Mononuclear cell (primary cell): ENCODE results near the gene TSHZ3. TPM values are rescaled to one million over a fixed set of nuclear protein-coding genes. Genes with fewer than 3 reads are reported as not detected.

Experiments
- H3K27me3 ChIP-seq: 2 replicates; pipeline ENCODE4 v1.6.0; 2011; ENCODE audit warnings: low read length, control low read depth; ENCODE audit not compliant: insufficient read depth
- H3K4me1 ChIP-seq: 2 replicates; pipeline ENCODE4 v1.5.1; 2011; ENCODE audit warnings: mild to moderate bottlenecking, low read length, control low read depth; ENCODE audit not compliant: insufficient read depth
- H3K4me3 ChIP-seq: 2 replicates; pipeline ENCODE4 v1.5.1; 2011; ENCODE audit warnings: mild to moderate bottlenecking, low read length, moderate library complexity
- H3K9me3 ChIP-seq: 2 replicates; pipeline ENCODE4 v1.5.1; 2011; ENCODE audit warnings: low read depth, mild to moderate bottlenecking, control low read depth, low read length
- total RNA-seq: library from RNA; depleted of rRNA; stranded (reverse); fragments of >200 nt; gene quantifications from one replicate; pipeline ENCODE4 v1.2.3, GENCODE V29; 2012

TSHZ3 gene
- total RNA-seq, 1 donor: 1.9 TPM

DNA sequence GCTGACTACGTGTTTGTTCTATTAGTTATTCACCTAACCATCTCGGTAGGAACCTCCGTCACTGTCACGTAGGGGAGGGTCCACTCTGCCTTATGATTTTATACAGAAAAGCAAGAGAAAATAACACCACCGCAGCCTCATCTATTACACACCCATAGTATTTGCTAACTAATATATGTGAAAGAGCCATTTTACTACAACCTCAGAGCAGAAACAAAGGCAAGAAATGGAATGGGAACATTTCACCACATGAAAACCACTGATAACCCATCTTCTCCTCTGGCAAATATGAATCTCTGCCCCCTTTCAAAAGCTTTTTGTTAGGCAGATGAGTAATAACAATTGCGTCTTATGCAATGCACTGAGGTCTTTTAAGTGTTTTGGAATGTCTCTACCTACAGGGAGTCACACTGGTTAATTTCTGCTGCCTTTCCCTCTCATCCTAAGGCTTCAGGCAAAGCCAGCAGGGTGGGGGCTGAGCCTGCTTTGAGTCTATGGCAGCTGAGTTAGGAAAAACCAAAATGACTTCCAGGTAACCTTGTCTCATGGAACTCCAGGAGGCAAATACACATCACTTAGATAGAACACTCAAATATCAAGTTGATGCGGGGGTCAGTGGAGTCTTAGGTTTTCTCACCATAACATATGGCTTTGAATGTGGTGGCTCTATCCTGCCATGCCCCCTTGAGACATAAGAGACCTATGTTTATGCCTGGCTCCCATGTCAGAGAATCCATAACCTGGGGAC is 15.0 kb downstream of the TSHZ3 start:
- no peaks in the 10 kb centered on the region for H3K27me3 ChIP-seq

DNA sequence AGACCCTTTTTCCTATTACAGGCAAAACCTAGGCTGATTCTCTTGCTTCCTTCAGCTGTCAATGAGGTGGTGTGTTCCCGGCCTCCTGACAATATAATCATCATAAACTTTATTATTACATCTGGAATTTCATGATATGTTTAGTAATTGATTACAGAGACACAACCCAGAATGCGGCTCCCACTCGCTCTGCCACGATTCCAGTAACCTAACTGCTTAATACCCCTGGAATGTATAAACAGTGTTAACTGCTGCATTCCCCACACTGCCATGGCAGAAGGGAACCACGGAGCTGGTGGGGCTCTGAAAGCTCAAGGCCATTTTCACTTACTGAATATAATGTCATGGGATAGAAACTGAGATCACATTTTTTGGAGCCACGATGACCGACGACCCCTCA is 17.1 kb downstream of the TSHZ3 start:
- Histone ChIP-seq H3K27me3 (no peaks in the 10 kb centered on the region), H3K4me3 (no peak overlapping the region), H3K4me1 (peaks cover 44% of the 10 kb centered on the region), H3K9me3 (no peaks in the 10 kb centered on the region)

More for the DNA sequence above, 15.0 kb downstream of the TSHZ3 start:
- Histone ChIP-seq H3K4me3 (no peak overlapping the region), H3K9me3 (no peaks in the 10 kb centered on the region), H3K4me1 (peaks cover 37% of the 10 kb centered on the region)

DNA sequence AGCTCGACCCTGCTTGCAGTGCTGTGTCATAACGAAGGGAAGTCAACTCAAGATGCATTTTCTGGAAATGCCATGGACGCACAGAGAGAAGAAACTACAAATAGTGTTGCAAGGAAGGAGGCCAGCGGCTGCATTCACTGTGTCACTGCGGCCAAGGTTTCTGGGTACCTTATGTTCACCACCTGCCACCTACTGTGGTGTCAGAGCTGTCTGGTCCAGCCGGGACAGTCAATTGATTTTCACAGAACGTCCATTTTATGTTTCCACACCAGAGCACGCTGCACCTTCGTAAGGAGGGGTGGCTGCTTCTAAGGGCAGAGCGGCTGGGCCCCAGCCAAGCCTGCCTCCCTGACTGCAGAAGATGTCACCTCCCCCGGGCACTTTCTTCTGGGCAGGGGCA is 17.7 kb downstream of the TSHZ3 start:
- no peaks in the 10 kb centered on the region for H3K9me3 ChIP-seq
- no peaks in the 10 kb centered on the region for H3K27me3 ChIP-seq
- H3K4me1 ChIP-seq: peaks cover 44% of the 10 kb centered on the region
- H3K4me3 ChIP-seq: no peak overlapping the region

DNA sequence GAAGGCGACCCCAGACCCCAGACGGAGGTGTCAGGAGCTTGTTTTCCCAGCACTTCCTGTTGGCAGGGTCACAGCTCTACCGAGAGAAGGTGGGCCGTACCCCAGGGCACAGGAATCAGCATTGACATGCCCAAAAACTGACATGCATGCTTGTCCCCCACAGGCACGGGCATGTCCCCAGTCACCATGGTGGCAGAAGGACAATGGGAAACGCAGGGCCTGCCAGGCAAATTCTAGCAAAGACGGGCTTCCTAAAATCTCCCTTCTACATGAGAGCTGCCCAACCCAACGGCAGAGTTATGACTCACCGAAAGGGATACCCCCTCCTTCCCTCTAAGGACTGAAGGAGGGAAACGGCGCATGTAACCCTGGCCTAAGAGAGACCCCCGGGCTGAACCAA is 18.5 kb downstream of the TSHZ3 start:
- Histone ChIP-seq H3K27me3 (no peaks in the 10 kb centered on the region), H3K4me1 (peaks cover 44% of the 10 kb centered on the region), H3K4me3 (no peak overlapping the region), H3K9me3 (no peaks in the 10 kb centered on the region)

- Histone ChIP-seq H3K27me3 (no peaks in the 10 kb centered on the region), H3K9me3 (no peaks in the 10 kb centered on the region), H3K4me3 (no peak overlapping the region), H3K4me1 (peaks cover 44% of the 10 kb centered on the region)
Observed at GRCh38 chr19:31330237-31330636, 19.0 kb downstream of the TSHZ3 start.

DNA sequence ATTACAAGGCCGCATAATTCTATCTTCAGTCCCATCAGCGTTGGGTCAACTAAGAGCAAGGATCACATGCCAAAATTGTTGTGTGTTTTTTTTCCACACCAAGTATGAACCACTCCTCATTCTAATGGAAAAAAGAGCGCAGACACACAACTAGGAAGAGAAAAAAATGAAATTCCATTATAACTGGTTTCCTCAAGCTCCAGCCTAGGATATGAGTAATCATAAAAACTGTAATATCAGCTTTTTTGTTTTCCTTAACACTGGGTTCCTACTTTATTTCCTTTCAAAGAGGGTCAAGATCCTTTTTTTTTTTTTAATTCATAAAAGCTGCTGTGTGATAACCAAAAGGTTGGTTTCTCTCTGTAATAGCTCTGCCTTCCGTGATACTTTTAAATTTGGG is 19.4 kb downstream of the TSHZ3 start:
- Histone ChIP-seq H3K4me1 (peaks cover 44% of the 10 kb centered on the region), H3K27me3 (no peaks in the 10 kb centered on the region), H3K4me3 (no peak overlapping the region), H3K9me3 (no peaks in the 10 kb centered on the region)

DNA sequence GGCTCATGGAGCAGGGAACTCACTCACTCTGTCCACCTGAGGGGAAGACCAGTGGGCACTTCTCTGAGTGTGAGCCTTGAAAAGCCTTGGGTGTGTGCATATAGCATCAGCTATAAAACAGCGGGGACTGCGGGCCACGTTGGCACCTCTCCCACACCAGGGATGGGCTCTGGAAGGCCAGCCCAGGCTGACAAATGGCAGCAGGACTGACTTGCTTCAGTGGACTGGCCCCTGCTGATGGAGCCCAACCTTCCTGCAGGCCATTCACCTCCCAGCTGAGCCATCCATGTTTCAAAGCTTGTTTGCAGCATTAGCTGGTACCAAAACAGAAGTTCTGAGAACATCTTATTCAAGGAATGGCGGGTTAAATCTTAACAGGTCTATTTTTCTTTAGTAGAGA is 21.0 kb downstream of the TSHZ3 start:
- H3K27me3 ChIP-seq: no peaks in the 10 kb centered on the region
- H3K9me3 ChIP-seq: no peaks in the 10 kb centered on the region
- H3K4me1 ChIP-seq: peaks cover 44% of the 10 kb centered on the region
- no peak overlapping the region for H3K4me3 ChIP-seq

DNA sequence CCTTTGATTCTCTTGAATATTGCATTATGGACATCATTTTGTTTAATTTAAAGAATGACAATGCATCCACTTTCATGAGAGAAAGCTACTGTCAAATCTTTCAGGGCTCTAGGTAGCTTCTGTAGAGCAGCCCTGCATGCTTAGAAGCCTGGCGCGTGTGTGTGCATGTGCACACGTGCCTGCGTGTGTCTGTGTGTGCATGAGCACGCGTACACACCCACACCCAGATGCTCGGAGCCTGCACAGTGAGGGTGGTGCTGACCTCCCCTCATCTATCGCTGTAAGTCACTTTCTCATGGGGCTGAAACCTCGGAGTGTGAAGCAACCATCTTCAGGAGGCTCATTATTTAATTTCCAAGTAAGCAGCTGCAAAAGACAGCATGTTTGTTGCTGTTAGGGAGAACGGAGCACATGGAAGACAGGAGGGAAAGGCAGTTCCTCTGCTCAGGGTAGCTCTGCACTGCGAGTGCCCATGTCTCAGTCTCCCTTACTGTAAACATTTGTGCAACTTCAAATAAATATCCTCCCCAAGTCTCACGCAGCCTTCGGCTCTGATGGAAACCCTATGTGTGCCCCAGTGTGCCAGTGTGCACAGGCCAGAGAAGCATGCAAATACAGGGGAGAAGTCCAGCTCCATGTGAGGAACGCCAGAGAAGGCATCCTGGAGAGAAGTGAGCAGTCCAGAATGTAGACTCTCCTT is 22.8 kb downstream of the TSHZ3 start:
- no peak overlapping the region for H3K4me3 ChIP-seq
- peaks cover 34% of the 10 kb centered on the region for H3K4me1 ChIP-seq
- no peaks in the 10 kb centered on the region for H3K27me3 ChIP-seq
- no peaks in the 10 kb centered on the region for H3K9me3 ChIP-seq

DNA sequence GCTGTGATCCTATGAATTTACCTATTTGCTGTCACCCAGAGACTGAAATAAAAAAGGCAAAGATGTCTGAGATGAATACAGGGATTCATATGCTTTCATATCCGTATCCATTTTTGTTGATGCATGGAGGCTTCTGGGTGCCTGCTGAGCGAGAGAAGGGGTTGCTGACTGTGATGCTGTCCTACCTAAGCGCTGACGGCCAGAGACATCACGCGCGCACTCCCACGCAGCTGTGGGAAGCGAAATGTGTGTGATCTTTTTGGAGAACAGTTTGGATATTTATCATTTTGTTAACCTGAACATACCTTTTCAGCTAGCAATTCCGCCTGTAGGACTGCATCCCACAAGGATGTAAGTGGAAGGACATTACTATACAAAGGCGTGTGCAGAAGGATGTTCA is 23.9 kb downstream of the TSHZ3 start:
- Histone ChIP-seq H3K27me3 (no peaks in the 10 kb centered on the region), H3K4me1 (peaks cover 23% of the 10 kb centered on the region), H3K4me3 (no peak overlapping the region), H3K9me3 (no peaks in the 10 kb centered on the region)

GRCh38 chr19:31319465-31319864 is 29.8 kb downstream of the TSHZ3 start:
- Histone ChIP-seq H3K4me3 (no peak overlapping the region), H3K27me3 (no peaks in the 10 kb centered on the region), H3K4me1 (peaks cover 38% of the 10 kb centered on the region), H3K9me3 (no peaks in the 10 kb centered on the region)

GRCh38 chr19:31318790-31319425 is 30.3 kb downstream of the TSHZ3 start:
- H3K4me3 ChIP-seq: no peak overlapping the region
- H3K27me3 ChIP-seq: no peaks in the 10 kb centered on the region
- H3K4me1 ChIP-seq: peaks cover 38% of the 10 kb centered on the region
- no peaks in the 10 kb centered on the region for H3K9me3 ChIP-seq

- Histone ChIP-seq H3K27me3 (no peaks in the 10 kb centered on the region), H3K4me3 (no peak overlapping the region), H3K4me1 (peaks cover 46% of the 10 kb centered on the region), H3K9me3 (no peaks in the 10 kb centered on the region)
Observed at GRCh38 chr19:31317570-31317969, 31.7 kb downstream of the TSHZ3 start.

GRCh38 chr19:31317093-31317492 is 32.1 kb downstream of the TSHZ3 start:
- Histone ChIP-seq H3K4me1 (peaks cover 50% of the 10 kb centered on the region), H3K27me3 (no peaks in the 10 kb centered on the region), H3K9me3 (no peaks in the 10 kb centered on the region), H3K4me3 (no peak overlapping the region)

GRCh38 chr19:31316201-31316951 is 32.9 kb downstream of the TSHZ3 start:
- Histone ChIP-seq H3K4me1 (peaks cover 57% of the 10 kb centered on the region), H3K4me3 (no peak overlapping the region), H3K27me3 (no peaks in the 10 kb centered on the region), H3K9me3 (no peaks in the 10 kb centered on the region)

- Histone ChIP-seq H3K4me1 (peaks cover 61% of the 10 kb centered on the region), H3K27me3 (no peaks in the 10 kb centered on the region), H3K4me3 (no peak overlapping the region), H3K9me3 (no peaks in the 10 kb centered on the region)
Observed at GRCh38 chr19:31315652-31316051, 33.6 kb downstream of the TSHZ3 start.
